ENCODE measurements around the gene ECHS1.

ECHS1 gene

DNA sequence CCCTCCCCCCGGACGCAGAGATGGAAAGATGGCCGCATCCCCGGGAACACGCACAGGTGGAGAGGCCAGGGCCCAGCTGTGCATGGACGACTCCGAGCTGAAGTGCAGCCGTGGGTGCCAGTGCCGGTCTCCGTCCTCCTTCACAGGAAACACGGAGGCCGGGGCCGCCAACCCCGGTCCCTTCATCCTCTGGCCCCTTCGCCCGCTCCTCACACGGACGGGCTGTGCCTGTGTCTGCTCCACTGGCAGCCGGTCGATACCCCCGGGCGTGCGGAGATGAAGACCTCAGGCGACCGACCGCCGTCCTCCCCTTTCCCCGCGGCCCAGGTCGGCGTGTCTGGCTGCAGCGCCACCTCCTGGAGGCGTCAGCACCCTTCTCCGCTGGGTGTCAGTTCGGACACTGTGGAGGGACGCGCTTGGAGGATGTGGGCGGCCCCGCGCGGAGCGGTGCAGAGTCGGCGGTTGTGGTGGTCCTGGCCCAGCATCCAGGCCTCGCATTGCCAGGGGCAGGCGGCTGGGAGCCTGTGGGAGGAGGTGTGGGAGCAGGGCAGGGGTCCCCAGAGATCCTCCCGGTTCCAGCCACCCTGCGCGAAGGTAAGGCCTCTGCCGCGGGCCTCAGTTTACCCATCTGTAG lies 54.5 kb downstream of the ECHS1 start:
- DNase-seq = no peak

DNA sequence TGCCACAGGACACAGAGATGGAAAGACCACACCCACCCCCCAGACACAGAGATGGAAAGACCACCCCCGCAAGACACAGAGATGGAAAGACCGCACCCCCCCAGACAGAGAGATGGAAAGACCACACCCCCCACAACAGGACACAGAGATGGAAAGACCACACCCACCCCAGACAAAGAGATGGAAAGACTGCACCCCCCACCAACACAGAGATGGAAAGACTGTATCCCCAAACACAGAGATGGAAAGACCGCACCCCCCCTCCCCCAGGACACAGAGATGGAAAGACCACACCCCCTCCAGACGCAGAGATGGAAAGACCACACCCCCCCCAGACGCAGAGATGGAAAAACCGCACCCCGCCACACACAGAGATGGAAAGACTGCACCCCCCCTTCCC lies 56.4 kb downstream of the ECHS1 start:
- no peak for DNase-seq

DNA sequence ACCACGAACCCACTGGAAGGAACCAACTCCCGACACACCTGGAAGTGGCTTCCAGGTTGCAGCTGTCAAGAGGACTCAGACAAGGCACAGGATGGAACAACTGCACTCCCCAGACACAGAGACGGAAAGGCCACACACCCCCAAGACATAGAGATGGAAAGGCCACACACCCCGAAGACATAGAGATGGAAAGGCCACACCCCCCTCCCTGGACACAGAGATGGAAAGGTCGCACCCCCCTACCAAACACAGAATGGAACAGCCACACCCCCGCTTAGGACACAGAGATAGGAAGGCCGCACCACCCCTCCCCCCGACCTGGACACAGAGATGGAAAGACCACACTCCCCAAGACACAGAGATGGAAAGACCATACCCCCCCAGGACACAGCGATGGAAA lies 56.9 kb downstream of the ECHS1 start:
- no peak for DNase-seq

DNA sequence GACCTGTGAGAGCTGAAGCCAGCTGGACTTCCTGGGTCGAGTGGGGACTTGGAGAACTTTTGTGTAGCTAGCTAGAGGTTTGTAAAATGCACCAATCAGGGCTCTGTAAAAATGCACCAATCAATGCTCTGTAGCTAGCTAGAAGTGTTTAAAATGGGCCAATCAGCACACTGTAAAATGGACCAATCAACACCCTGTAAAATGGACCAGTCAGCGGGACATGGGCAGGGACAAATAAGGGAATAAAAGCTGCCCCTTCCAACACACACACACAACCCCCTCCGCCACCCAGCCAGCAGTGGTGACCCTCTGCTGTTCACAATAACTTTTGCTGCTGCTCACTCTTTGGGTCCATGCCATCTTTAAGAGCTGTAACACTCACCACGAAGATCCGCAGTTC lies 57.3 kb downstream of the ECHS1 start:
- no peak for DNase-seq

DNA sequence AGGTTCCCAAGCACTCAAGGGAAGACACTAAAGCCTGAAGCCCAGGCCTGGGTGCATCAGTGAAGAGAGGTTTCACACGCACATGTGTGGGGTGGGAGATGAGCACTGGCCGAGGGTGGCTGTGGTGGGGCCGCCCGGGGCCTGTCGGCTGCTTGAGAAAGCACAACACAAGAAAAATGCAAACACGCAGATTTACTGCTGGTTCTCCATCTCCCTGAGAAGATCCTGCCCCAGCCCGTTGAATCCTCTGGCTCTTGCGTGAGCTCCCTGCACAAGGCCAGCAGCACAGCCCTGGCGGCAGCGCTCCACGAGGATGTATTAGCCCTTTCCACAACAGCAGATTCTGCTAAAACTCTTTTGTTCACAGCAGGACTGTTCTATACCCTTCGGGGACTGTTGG lies 58.2 kb downstream of the ECHS1 start:
- no peak for DNase-seq

DNA sequence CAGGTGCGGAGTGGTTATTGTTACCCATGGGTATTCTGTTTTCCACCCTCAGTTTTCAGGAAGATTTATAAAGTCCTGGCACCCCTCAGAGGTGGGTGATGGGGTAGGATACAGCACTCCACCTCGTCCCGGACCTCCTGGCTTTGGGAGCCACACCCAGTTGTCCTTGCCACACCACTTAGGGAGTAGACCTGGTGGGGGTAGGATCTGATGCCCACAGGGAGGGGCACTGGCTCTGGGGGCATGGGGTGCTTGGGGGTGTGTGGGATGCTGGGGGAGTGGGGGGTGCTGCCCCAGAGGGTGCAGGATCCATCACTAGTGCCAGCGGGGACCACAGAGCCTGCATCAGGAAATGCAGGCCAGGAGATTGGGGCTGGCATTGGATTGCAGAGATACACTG lies 60.0 kb downstream of the ECHS1 start:
- DNase-seq = no peak

DNA sequence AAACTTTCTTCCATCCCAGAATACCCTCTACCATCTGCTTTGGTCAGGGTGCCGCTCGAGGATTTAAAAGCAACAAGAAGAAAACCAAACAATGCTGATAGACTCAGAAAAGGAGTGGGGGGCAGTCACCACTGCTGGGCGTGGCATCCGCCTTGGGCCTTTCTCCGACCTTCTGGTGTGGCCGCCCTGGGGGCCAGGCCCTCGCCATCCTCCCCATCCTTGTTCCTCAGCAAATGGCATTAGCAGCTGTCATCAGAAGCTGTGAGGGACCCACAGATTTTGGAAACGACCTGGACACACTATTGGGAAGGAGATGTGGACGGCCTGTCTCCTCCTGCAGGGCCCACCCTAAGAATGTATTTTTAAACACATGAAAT lies 60.4 kb downstream of the ECHS1 start:
- DNase-seq = no peak
